A673 (cell line): ENCODE data around the gene CAPN9. TPM values are rescaled to one million over a fixed set of nuclear protein-coding genes. Genes with fewer than 3 reads are reported as not detected.
"Not testable (repeated sequence)": the region's sequence is repeated elsewhere in the genome, so short reads cannot be mapped to it uniquely, and the experiment has no call there.

Source experiments
- BruUV-seq: library from RNA; stranded (reverse); fragments of 400-500 nt; replicated peaks from 2 replicates; lab custom pipeline; 2021; lab: Mats Ljungman, UMichigan
- CTCF ChIA-PET: fragments of 300-600 bp; sonication (Branson Sonifier 250); formaldehyde crosslinking; loops from one replicate; lab custom pipeline; 2022; ENCODE audit warnings: antibody characterized with exemption; lab: Charles Lee
- POLR2A ChIA-PET: fragments of 300-600 bp; sonication (Branson Sonifier 250); formaldehyde crosslinking; loops from one replicate; lab custom pipeline; 2022; ENCODE audit warnings: antibody characterized with exemption; ENCODE audit not compliant: low non-redundant PET; lab: Charles Lee
- DNase-seq: peaks from one replicate; pipeline ENCODE4 v3.0.0-alpha.2; 2015; ENCODE audit warnings: low spot score
- H3K27ac ChIP-seq: fragments of 200-600 bp; sonication (generic); 2 replicates; pipeline ENCODE4 v1.5.1; 2016; ENCODE audit warnings: mixed run types, low read depth, mild to moderate bottlenecking, mixed read lengths, antibody characterized with exemption, low read length; ENCODE audit not compliant: poor library complexity, severe bottlenecking
- H3K27me3 ChIP-seq: fragments of 200-600 bp; sonication (generic); replicated peaks from 2 replicates; pipeline ENCODE4 v1.6.1; 2017; ENCODE audit warnings: mixed run types, low read depth, mild to moderate bottlenecking, mixed read lengths, antibody characterized with exemption, low read length; ENCODE audit not compliant: insufficient read depth, poor library complexity
- H3K36me3 ChIP-seq: fragments of 200-600 bp; sonication (generic); 2 replicates; pipeline ENCODE4 v1.6.1; 2016; ENCODE audit warnings: mixed run types, mild to moderate bottlenecking, mixed read lengths, antibody characterized with exemption, low read length; ENCODE audit not compliant: insufficient read depth, poor library complexity, severe bottlenecking
- H3K4me1 ChIP-seq: fragments of 200-600 bp; sonication (generic); 2 replicates; pipeline ENCODE4 v1.6.1; 2017; ENCODE audit warnings: mixed run types, mild to moderate bottlenecking, mixed read lengths, antibody characterized with exemption, low read length; ENCODE audit not compliant: insufficient read depth, poor library complexity, severe bottlenecking
- H3K4me3 ChIP-seq: fragments of 200-600 bp; sonication (generic); 2 replicates; pipeline ENCODE4 v1.5.1; 2016; ENCODE audit warnings: low read depth, mixed run types, mild to moderate bottlenecking, mixed read lengths, low read length; ENCODE audit not compliant: poor library complexity, severe bottlenecking
- H3K9me3 ChIP-seq: fragments of 200-600 bp; sonication (generic); 2 replicates; pipeline ENCODE4 v1.6.1; 2016; ENCODE audit warnings: mixed run types, low read depth, mild to moderate bottlenecking, mixed read lengths, antibody characterized with exemption, low read length; ENCODE audit not compliant: poor library complexity, severe bottlenecking
- CTCF ChIP-seq: fragments of 300-800, 200-600 bp; sonication (generic); conservative IDR thresholded peaks from 2 replicates; pipeline ENCODE4 v1.5.1; 2017; ENCODE audit warnings: low read depth, mild to moderate bottlenecking, antibody characterized with exemption, low read length, moderate library complexity, mixed read lengths
- EZH2 ChIP-seq: fragments of 200-600 bp; sonication (generic); IDR thresholded peaks from 2 replicates; pipeline ENCODE4 v1.6.1; 2017; ENCODE audit warnings: borderline replicate concordance, low read depth, mild to moderate bottlenecking, mixed read lengths, antibody characterized with exemption, low read length; ENCODE audit not compliant: poor library complexity, severe bottlenecking
- intact Hi-C: fragments of 100-400 bp; cut with micrococcal nuclease; formaldehyde crosslinking; loops from one replicate; pipeline ENCODE4 v1.10.0; 2022; ENCODE audit not compliant: unreplicated experiment
- total RNA-seq: library from RNA; stranded (reverse); gene quantifications from 2 replicates; pipeline ENCODE4 v1.2.3, GENCODE V29; 2021

Gene CAPN9
- total RNA-seq, 1 experiment from 2014 or later = not detected

GRCh38 chr1:230763927-230764591 is 16.9 kb downstream of the CAPN9 start:
- H3K9me3 ChIP-seq = no peaks in the 10 kb centered on the region
- H3K27me3 ChIP-seq = no peaks in the 10 kb centered on the region
- BruUV-seq = no TSS peak
- ChIA-PET POLR2A (no interaction called here), CTCF (no interaction called here)
- H3K4me3 ChIP-seq = no peak overlapping the region
- H3K36me3 ChIP-seq = no peaks in the 10 kb centered on the region
- H3K4me1 ChIP-seq = no peaks in the 10 kb centered on the region
- intact Hi-C loops = no loop called here
- TF ChIP-seq CTCF = no peak
- TF ChIP-seq EZH2 = no peak
- DNase-seq = no peak
- no peak overlapping the region for H3K27ac ChIP-seq

DNA sequence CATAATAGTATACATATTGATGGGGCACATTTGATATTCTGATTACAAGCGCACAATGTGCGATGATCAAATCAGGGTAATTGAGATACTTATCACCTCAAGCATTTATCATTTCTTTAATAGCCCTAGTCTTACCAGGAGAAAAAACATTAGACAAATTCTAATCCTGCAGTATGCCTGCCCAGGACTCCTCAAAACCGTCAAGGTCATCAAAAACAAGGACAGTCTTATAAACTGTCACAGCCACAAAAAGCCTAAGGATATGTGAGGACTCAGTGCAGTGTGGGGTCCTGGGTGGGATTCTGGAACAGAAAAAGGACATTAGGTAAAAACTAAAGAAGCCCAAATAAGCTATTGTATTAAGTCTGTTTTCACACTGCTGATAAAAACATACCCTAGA is 19.1 kb downstream of the CAPN9 start:
- DNase-seq = no peak
- Histone ChIP-seq H3K9me3 (no peaks in the 10 kb centered on the region), H3K27ac (no peak overlapping the region), H3K36me3 (no peaks in the 10 kb centered on the region), H3K27me3 (no peaks in the 10 kb centered on the region), H3K4me3 (no peak overlapping the region), H3K4me1 (no peaks in the 10 kb centered on the region)
- POLR2A ChIA-PET = no interaction called here
- intact Hi-C loops = no loop called here
- no TSS peak for BruUV-seq
- CTCF ChIA-PET = no interaction called here
- TF ChIP-seq EZH2 (no peak), CTCF (no peak)

DNA sequence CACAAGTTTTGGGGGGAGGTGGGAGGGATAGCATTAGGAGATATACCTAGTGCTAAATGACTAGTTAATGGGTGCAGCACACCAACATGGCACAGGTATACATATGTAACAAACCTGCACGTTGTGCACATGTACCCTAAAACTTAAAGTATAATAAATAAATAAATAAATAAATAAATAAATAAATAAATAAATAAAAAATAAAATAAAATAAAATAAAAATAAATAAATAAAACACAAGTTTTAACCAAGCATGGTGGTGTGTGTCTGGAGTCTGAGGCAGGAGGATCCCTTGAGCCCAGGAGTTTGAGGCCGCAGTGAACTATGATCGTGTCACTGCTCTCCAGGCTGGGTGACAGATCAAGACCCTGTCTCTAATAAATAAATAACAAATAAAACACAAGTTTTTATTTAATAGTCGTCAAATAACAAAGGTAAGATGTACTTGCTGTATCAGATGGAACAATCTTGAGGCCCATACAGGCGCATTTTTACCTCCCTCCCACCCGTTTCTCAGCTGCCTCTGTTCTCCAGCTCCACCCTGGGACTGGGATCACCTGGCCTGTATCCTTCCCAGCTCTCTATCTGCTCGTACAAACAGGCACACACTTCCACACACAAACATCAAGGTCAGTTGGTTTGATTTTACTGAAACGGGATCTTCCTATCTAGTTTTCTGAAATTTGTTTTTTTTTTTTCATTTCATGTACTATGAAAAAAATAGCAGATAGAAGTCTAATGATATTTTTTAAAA is 20.8 kb downstream of the CAPN9 start:
- H3K36me3 ChIP-seq, H3K4me3 ChIP-seq, POLR2A ChIA-PET, H3K27me3 ChIP-seq, H3K9me3 ChIP-seq, H3K4me1 ChIP-seq, CTCF ChIA-PET, DNase-seq, H3K27ac ChIP-seq, intact Hi-C loops, BruUV-seq: not testable (repeated sequence)
